Mesendoderm (in vitro differentiated cells): ENCODE data around the gene SORL1-AS1.
A peak's percentile ranks its signal among the peaks of the same experiment; 100 is the strongest.

Source experiments
- DNase-seq: peaks from one replicate; pipeline ENCODE4 v3.0.0; 2013
- H2AK5ac ChIP-seq: 2 replicates; pipeline ENCODE4 v1.6.1; 2013; ENCODE audit warnings: low read length, inconsistent platforms
- H2BK120ac ChIP-seq: 2 replicates; pipeline ENCODE4 v1.6.1; 2013; ENCODE audit warnings: low read depth, mild to moderate bottlenecking, low read length, moderate library complexity, mixed read lengths
- H2BK15ac ChIP-seq: replicated peaks from 2 replicates; pipeline ENCODE4 v1.6.1; 2013; ENCODE audit warnings: low read depth, mild to moderate bottlenecking, moderate library complexity
- H2BK5ac ChIP-seq: 2 replicates; pipeline ENCODE4 v1.6.1; 2013; ENCODE audit warnings: low read length, inconsistent platforms
- H3K18ac ChIP-seq: 2 replicates; pipeline ENCODE4 v1.6.1; 2013; ENCODE audit warnings: mild to moderate bottlenecking, low read length, mixed read lengths
- H3K23ac ChIP-seq: one replicate; pipeline ENCODE4 v1.6.1; 2013; ENCODE audit warnings: low read length
- H3K27ac ChIP-seq: 2 replicates; pipeline ENCODE4 v1.5.1; 2013; ENCODE audit warnings: low read depth, mild to moderate bottlenecking, inconsistent platforms, low read length, moderate library complexity
- H3K27me3 ChIP-seq: 2 replicates; pipeline ENCODE4 v1.6.1; 2013; ENCODE audit warnings: low read length, control low read depth, mild to moderate bottlenecking, inconsistent platforms; ENCODE audit not compliant: insufficient read depth, poor library complexity
- H3K36me3 ChIP-seq: 2 replicates; pipeline ENCODE4 v1.6.1; 2013; ENCODE audit warnings: low read length, inconsistent platforms; ENCODE audit not compliant: control insufficient read depth, insufficient read depth
- H3K4ac ChIP-seq: one replicate; pipeline ENCODE4 v1.6.1; 2013; ENCODE audit warnings: low read depth, mild to moderate bottlenecking, low read length, moderate library complexity
- H3K4me1 ChIP-seq: 2 replicates; pipeline ENCODE4 v1.6.1; 2013; ENCODE audit warnings: low read depth, low read length, inconsistent platforms; ENCODE audit not compliant: control insufficient read depth
- H3K4me2 ChIP-seq: 2 replicates; pipeline ENCODE4 v1.6.1; 2013; ENCODE audit warnings: low read length
- H3K4me3 ChIP-seq: 2 replicates; pipeline ENCODE4 v1.5.1; 2013; ENCODE audit warnings: mild to moderate bottlenecking, low read length
- H3K56ac ChIP-seq: one replicate; pipeline ENCODE4 v1.6.1; 2013; ENCODE audit warnings: low read length
- H3K79me1 ChIP-seq: 2 replicates; pipeline ENCODE4 v1.6.1; 2013; ENCODE audit warnings: low read length, inconsistent platforms
- H3K79me2 ChIP-seq: 2 replicates; pipeline ENCODE4 v1.6.1; 2013; ENCODE audit warnings: mild to moderate bottlenecking, low read length; ENCODE audit not compliant: control insufficient read depth, insufficient read depth
- H3K9ac ChIP-seq: 2 replicates; pipeline ENCODE4 v1.6.1; 2013; ENCODE audit warnings: low read length, inconsistent platforms
- H4K5ac ChIP-seq: one replicate; pipeline ENCODE4 v1.6.1; 2013; ENCODE audit warnings: low read length
- H4K8ac ChIP-seq: one replicate; pipeline ENCODE4 v1.6.1; 2013; ENCODE audit warnings: low read depth, mild to moderate bottlenecking, control low read depth, low read length, moderate library complexity
- WGBS: extraction: QIAGEN DNeasy Blood & Tissue Kit; methylation state at CpG from one replicate; pipeline ENCODE4 v1.1.7; 2013; ENCODE audit warnings: low lambda C conversion rate, missing lambda C conversion rate; ENCODE audit not compliant: insufficient coverage; ENCODE audit errors: extremely low coverage; 5-methylcytosine and 5-hydroxymethylcytosine counted together

The SORL1-AS1 gene

GRCh38 chr11:121453589-121454299 is 977 bp upstream of the SORL1-AS1 start:
- Histone ChIP-seq H3K4me2 (no peak overlapping the region), H2BK15ac (no peak overlapping the region), H3K79me1 (peaks cover 6% of the 10 kb centered on the region), H3K79me2 (peaks cover 37% of the 10 kb centered on the region), H2BK120ac (no peak overlapping the region), H3K4ac (no peak overlapping the region), H3K23ac (no peak overlapping the region), H3K56ac (no peak overlapping the region), H3K4me3 (no peak overlapping the region), H4K8ac (no peak overlapping the region), H3K18ac (no peak overlapping the region), H3K4me1 (peaks cover 16% of the 10 kb centered on the region), H4K5ac (no peak overlapping the region), H2AK5ac (no peak overlapping the region), H3K27me3 (no peaks in the 10 kb centered on the region), H3K27ac (no peak overlapping the region), H3K36me3 (no peaks in the 10 kb centered on the region), H3K9ac (peak overlapping the region; percentile 28), H2BK5ac (no peak overlapping the region)
- WGBS = no CpG with 5 or more reads among the region's 6 CpGs
- DNase-seq = no peak

DNA sequence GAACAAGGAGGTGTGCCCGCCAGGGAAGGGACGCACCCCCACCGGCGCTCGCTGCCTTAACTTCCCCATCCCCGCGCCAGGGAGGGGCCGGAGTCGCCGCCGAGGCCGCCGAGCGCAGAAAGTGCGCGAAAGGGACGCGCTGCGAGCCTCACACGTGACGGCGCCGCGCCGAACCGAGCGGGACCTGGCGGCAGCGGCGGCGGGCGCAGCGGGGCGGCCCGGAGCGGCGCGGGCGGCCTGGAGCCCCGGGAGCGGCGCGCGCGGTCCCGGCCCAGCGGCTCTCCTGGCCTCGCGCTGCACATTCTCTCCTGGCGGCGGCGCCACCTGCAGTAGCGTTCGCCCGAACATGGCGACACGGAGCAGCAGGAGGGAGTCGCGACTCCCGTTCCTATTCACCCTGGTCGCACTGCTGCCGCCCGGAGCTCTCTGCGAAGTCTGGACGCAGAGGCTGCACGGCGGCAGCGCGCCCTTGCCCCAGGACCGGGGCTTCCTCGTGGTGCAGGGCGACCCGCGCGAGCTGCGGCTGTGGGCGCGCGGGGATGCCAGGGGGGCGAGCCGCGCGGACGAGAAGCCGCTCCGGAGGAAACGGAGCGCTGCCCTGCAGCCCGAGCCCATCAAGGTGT is 670 bp downstream of the SORL1-AS1 start, which contains the start of gene SORL1:
Gene SORL1 (plus strand): TSS at position 329 of the 623 bp plus-strand sequence. CDS start 18 bp downstream, at position 347.
- H3K23ac ChIP-seq = peak within 1 kb of the TSS; percentile 7
- H3K4me3 ChIP-seq = peak within 1 kb of the TSS; percentile 81
- peaks cover 9% of the 10 kb centered on the region for H3K4me1 ChIP-seq
- no CpG with 5 or more reads among the region's 89 CpGs for WGBS
- peaks cover 32% of the 10 kb centered on the region for H3K79me2 ChIP-seq
- H3K56ac ChIP-seq = peak within 1 kb of the TSS; percentile 96
- H3K4ac ChIP-seq = no peak within 1 kb of the TSS
- H3K9ac ChIP-seq = peak within 1 kb of the TSS; percentile 82
- peak within 1 kb of the TSS; percentile 51 for H2BK5ac ChIP-seq
- H4K8ac ChIP-seq = no peak within 1 kb of the TSS
- H4K5ac ChIP-seq = no peak within 1 kb of the TSS
- peak within 1 kb of the TSS; percentile 89 for H3K4me2 ChIP-seq
- no peak within 1 kb of the TSS for H3K27ac ChIP-seq
- H2AK5ac ChIP-seq = no peak within 1 kb of the TSS
- H3K79me1 ChIP-seq = peaks cover 6% of the 10 kb centered on the region
- H2BK15ac ChIP-seq = no peak within 1 kb of the TSS
- no peaks in the 10 kb centered on the region for H3K36me3 ChIP-seq
- no peak within 1 kb of the TSS for H2BK120ac ChIP-seq
- H3K27me3 ChIP-seq = no peaks in the 10 kb centered on the region
- H3K18ac ChIP-seq = peak within 1 kb of the TSS; percentile 64
- peak; percentile 89 for DNase-seq

GRCh38 chr11:121451178-121451985 is 1.4 kb downstream of the SORL1-AS1 start:
- H3K27ac ChIP-seq = no peak overlapping the region
- H3K9ac ChIP-seq = peak overlapping the region; percentile 80
- no peaks in the 10 kb centered on the region for H3K36me3 ChIP-seq
- H3K4me2 ChIP-seq = peak overlapping the region; percentile 61
- H2BK15ac ChIP-seq = no peak overlapping the region
- peak overlapping the region; percentile 94 for H3K56ac ChIP-seq
- H3K4ac ChIP-seq = no peak overlapping the region
- H2BK120ac ChIP-seq = no peak overlapping the region
- peaks cover 6% of the 10 kb centered on the region for H3K79me1 ChIP-seq
- H2AK5ac ChIP-seq = no peak overlapping the region
- H4K5ac ChIP-seq = no peak overlapping the region
- peak overlapping the region; percentile 3 for H3K18ac ChIP-seq
- peak overlapping the region; percentile 43 for H3K4me3 ChIP-seq
- H2BK5ac ChIP-seq = no peak overlapping the region
- H3K23ac ChIP-seq = no peak overlapping the region
- H3K79me2 ChIP-seq = peaks cover 30% of the 10 kb centered on the region
- no peak overlapping the region for H4K8ac ChIP-seq
- H3K4me1 ChIP-seq = peaks cover 9% of the 10 kb centered on the region
- no peak for DNase-seq
- no CpG with 5 or more reads among the region's 22 CpGs for WGBS
- H3K27me3 ChIP-seq = no peaks in the 10 kb centered on the region

- Histone ChIP-seq H3K79me1 (peaks cover 2% of the 10 kb centered on the region), H4K8ac (no peak overlapping the region), H3K4ac (no peak overlapping the region), H3K56ac (peak overlapping the region; percentile 5), H3K23ac (no peak overlapping the region), H3K79me2 (peaks cover 23% of the 10 kb centered on the region), H3K9ac (no peak overlapping the region), H2BK120ac (no peak overlapping the region), H2AK5ac (no peak overlapping the region), H2BK15ac (no peak overlapping the region), H3K27ac (no peak overlapping the region), H3K4me1 (peaks cover 5% of the 10 kb centered on the region), H3K4me3 (no peak overlapping the region), H3K36me3 (no peaks in the 10 kb centered on the region), H4K5ac (no peak overlapping the region), H3K18ac (no peak overlapping the region), H3K4me2 (no peak overlapping the region), H2BK5ac (no peak overlapping the region), H3K27me3 (no peaks in the 10 kb centered on the region)
- no peak for DNase-seq
- no CpG with 5 or more reads among the region's 1 CpG for WGBS
Measured at GRCh38 chr11:121450401-121450800, 2.4 kb downstream of the SORL1-AS1 start.

DNA sequence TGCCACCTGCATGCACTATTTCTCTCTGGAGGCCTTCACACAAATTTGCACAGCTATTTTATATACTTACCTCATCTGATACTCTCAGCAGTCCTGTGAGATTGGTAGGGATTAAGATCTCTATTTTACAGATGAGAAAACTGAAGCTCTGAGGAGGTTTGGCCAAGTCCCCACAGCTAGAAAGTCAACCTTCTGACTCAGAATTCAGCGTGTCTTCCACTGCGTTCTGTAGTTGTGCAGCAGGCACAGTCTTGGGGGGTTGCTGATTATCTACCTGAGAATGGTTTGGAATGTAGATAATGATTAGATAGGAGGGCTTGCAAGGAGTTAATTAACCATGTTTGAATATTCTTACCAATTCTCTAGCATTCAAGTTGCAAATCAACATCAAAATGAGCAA is 3.1 kb downstream of the SORL1-AS1 start:
- H3K4ac ChIP-seq = no peak overlapping the region
- H3K9ac ChIP-seq = no peak overlapping the region
- H3K56ac ChIP-seq = no peak overlapping the region
- WGBS = no CpG with 5 or more reads among the region's 2 CpGs
- H3K4me2 ChIP-seq = no peak overlapping the region
- DNase-seq = no peak
- H3K23ac ChIP-seq = no peak overlapping the region
- H2BK120ac ChIP-seq = no peak overlapping the region
- H3K79me2 ChIP-seq = peaks cover 17% of the 10 kb centered on the region
- no peak overlapping the region for H3K4me3 ChIP-seq
- H3K36me3 ChIP-seq = no peaks in the 10 kb centered on the region
- no peak overlapping the region for H4K5ac ChIP-seq
- no peak overlapping the region for H3K18ac ChIP-seq
- no peak overlapping the region for H3K27ac ChIP-seq
- H3K4me1 ChIP-seq = peaks cover under 1% of the 10 kb centered on the region
- H2BK15ac ChIP-seq = no peak overlapping the region
- H2BK5ac ChIP-seq = no peak overlapping the region
- H2AK5ac ChIP-seq = no peak overlapping the region
- H3K79me1 ChIP-seq = peaks cover 2% of the 10 kb centered on the region
- H4K8ac ChIP-seq = no peak overlapping the region
- H3K27me3 ChIP-seq = no peaks in the 10 kb centered on the region
